HEK293 (cell line): Measurements from ENCODE around the gene MPG.

Source experiments
- CTCF ChIA-PET: fragments of 350-600 bp; formaldehyde crosslinking; extraction: SDS; loops from one replicate; lab custom pipeline; 2021; ENCODE audit warnings: antibody characterized with exemption; lab: Yijun Ruan, JAX
- POLR2A ChIA-PET: fragments of 300-600 bp; formaldehyde crosslinking; extraction: SDS; loops from one replicate; lab custom pipeline; 2020; ENCODE audit warnings: antibody characterized with exemption, inconsistent platforms; lab: Yijun Ruan, JAX
- H3K27ac ChIP-seq: fragments of 200-500 bp; sonication (Bioruptor generic); 2 replicates; pipeline ENCODE4 v1.5.1; 2014; ENCODE audit warnings: low read depth, low read length, control low read depth, inconsistent platforms; ENCODE audit errors: extremely low read depth
- H3K36me3 ChIP-seq, 2 experiments: fragments of 200-500 bp in 1 of 2; sonication (Bioruptor generic) in 1 of 2; 1 replicate in 1 of 2; 2 replicates in 1 of 2; pipeline ENCODE4 v1.5.1; 2014 to 2017; ENCODE audit warnings: inconsistent platforms in 2 of 2, low read length in 2 of 2; ENCODE audit not compliant: control insufficient read depth in 2 of 2, insufficient read depth in 1 of 2
- H3K4me1 ChIP-seq: fragments of 200-500 bp; sonication (Bioruptor generic); 2 replicates; pipeline ENCODE4 v1.5.1; 2014; ENCODE audit warnings: mild to moderate bottlenecking, low read length, inconsistent platforms; ENCODE audit not compliant: control insufficient read depth, insufficient read depth
- H3K4me3 ChIP-seq: 2 replicates; pipeline ENCODE4 v1.5.1; 2011; ENCODE audit warnings: low read depth, mild to moderate bottlenecking, control low read depth, low read length, moderate library complexity
- H3K9me3 ChIP-seq: fragments of 200-500 bp; sonication (Bioruptor generic); 2 replicates; pipeline ENCODE4 v1.5.1; 2014; ENCODE audit warnings: low read depth, low read length, inconsistent platforms; ENCODE audit not compliant: control insufficient read depth, insufficient read depth
- AEBP2 ChIP-seq: fragments of 450-650 bp; formaldehyde crosslinking; IDR thresholded peaks from 2 replicates; pipeline ENCODE4 v1.5.1; 2016; ENCODE audit warnings: missing biosample characterization, missing genetic modification characterization, borderline replicate concordance
- CTCF ChIP-seq: fragments of 450-650 bp; formaldehyde crosslinking; IDR thresholded peaks from 2 replicates; pipeline ENCODE4 v1.5.1; 2016; ENCODE audit warnings: missing biosample characterization, missing genetic modification characterization
- GLIS2 ChIP-seq: fragments of 450-650 bp; formaldehyde crosslinking; IDR thresholded peaks from 2 replicates; pipeline ENCODE4 v1.5.1; 2016; ENCODE audit warnings: missing biosample characterization, missing genetic modification characterization
- KLF1 ChIP-seq: fragments of 450-650 bp; formaldehyde crosslinking; IDR thresholded peaks from 2 replicates; pipeline ENCODE4 v1.5.1; 2016; ENCODE audit warnings: missing biosample characterization, missing genetic modification characterization
- KLF8 ChIP-seq: fragments of 450-650 bp; formaldehyde crosslinking; IDR thresholded peaks from 2 replicates; pipeline ENCODE4 v1.5.1; 2016; ENCODE audit warnings: missing biosample characterization, missing genetic modification characterization
- MYNN ChIP-seq: fragments of 450-650 bp; formaldehyde crosslinking; IDR thresholded peaks from 2 replicates; pipeline ENCODE4 v1.5.1; 2016; ENCODE audit warnings: missing biosample characterization, missing genetic modification characterization, borderline replicate concordance
- PRDM10 ChIP-seq: fragments of 450-650 bp; formaldehyde crosslinking; IDR thresholded peaks from 2 replicates; pipeline ENCODE4 v1.5.1; 2016; ENCODE audit warnings: missing biosample characterization, missing genetic modification characterization
- TSHZ1 ChIP-seq: fragments of 450-650 bp; formaldehyde crosslinking; IDR thresholded peaks from 2 replicates; pipeline ENCODE4 v1.5.1; 2016; ENCODE audit warnings: missing biosample characterization, missing genetic modification characterization, borderline replicate concordance
- ZBTB48 ChIP-seq: fragments of 450-650 bp; formaldehyde crosslinking; IDR thresholded peaks from 2 replicates; pipeline ENCODE4 v1.5.1; 2016; ENCODE audit warnings: missing biosample characterization, missing genetic modification characterization
- ZNF324 ChIP-seq: fragments of 450-650 bp; formaldehyde crosslinking; IDR thresholded peaks from 2 replicates; pipeline ENCODE4 v1.5.1; 2016; ENCODE audit warnings: missing biosample characterization, missing genetic modification characterization
- ZNF521 ChIP-seq: fragments of 450-650 bp; formaldehyde crosslinking; IDR thresholded peaks from 2 replicates; pipeline ENCODE4 v1.5.1; 2017; ENCODE audit warnings: missing biosample characterization, mild to moderate bottlenecking, missing genetic modification characterization

MPG gene

GRCh38 chr16:79151-80054 is 1.4 kb downstream of the MPG start:
- Histone ChIP-seq H3K27ac (no peak overlapping the region), H3K36me3 (peaks cover 0 to 32% of the 10 kb centered on the region in 2 experiments; a peak in 2 of 3 replicates)
- POLR2A ChIA-PET: interaction anchor here (0.9 kb wide), 1 partner anchor 26 kb away, joined by 3 read pairs; the partner anchor contains the start of genes POLR3K and SNRNP25

GRCh38 chr16:83060-83603 is 5.1 kb downstream of the MPG start:
- peaks cover 0 to 65% of the 10 kb centered on the region in 2 experiments; a peak in 2 of 3 replicates for H3K36me3 ChIP-seq
- POLR2A ChIA-PET: interaction anchor here (0.5 to 1.5 kb wide), 2 partner anchors 11 to 38 kb away, joined by 3 read pairs; no protein-coding TSS in a partner anchor
- H3K27ac ChIP-seq: no peak overlapping the region
- CTCF ChIA-PET: interaction anchor here (0.6 to 1.5 kb wide), 3 partner anchors 11 to 33 kb away, joined by 3 to 9 read pairs (median 3); no protein-coding TSS in a partner anchor
- no peaks in the 10 kb centered on the region for H3K4me1 ChIP-seq
- H3K4me3 ChIP-seq: no peak overlapping the region
- no peaks in the 10 kb centered on the region for H3K9me3 ChIP-seq
- no peak for TF ChIP-seq ZNF324 (tag by site-specific recombination)
- TF ChIP-seq KLF8 (tag by site-specific recombination): 0 out of 2 replicates have a peak, but pooled peaks have one; percentile 30
- TF ChIP-seq KLF1 (tag by site-specific recombination): peak; percentile 44
- peak; percentile 30; the same call in 1 of the 2 replicates for TF ChIP-seq GLIS2
- no peak for TF ChIP-seq MYNN (tag by site-specific recombination)
- TF ChIP-seq, all 188 proteins: peak for 3

More at GRCh38 chr16:79151-80054, 1.4 kb downstream of the MPG start:
- H3K4me1 ChIP-seq: peaks cover 15% of the 10 kb centered on the region
- CTCF ChIA-PET: interaction anchor here (0.7 to 2.1 kb wide), 4 partner anchors 14 to 709 kb away, joined by 3 to 11 read pairs (median 5); partner anchors contain the start of genes CHTF18 and RPUSD1
- no peak for TF ChIP-seq TSHZ1 (tag by site-specific recombination)
- peak; percentile 75 for TF ChIP-seq PRDM10
- TF ChIP-seq, all 188 proteins: peak for 1
- Histone ChIP-seq H3K9me3 (no peaks in the 10 kb centered on the region), H3K4me3 (no peak overlapping the region)

- Histone ChIP-seq H3K4me3 (no peak overlapping the region), H3K36me3 (peaks cover 0 to 74% of the 10 kb centered on the region in 2 experiments; a peak in 2 of 3 replicates), H3K9me3 (no peaks in the 10 kb centered on the region), H3K4me1 (no peaks in the 10 kb centered on the region), H3K27ac (no peak overlapping the region)
- CTCF ChIA-PET: interaction anchor here (1.5 to 3.3 kb wide), 3 partner anchors 12 to 18 kb away, joined by 9 to 25 read pairs (median 17); no protein-coding TSS in a partner anchor
- POLR2A ChIA-PET: interaction anchor here (1.0 to 1.5 kb wide), 2 partner anchors 12 to 13 kb away, joined by 3 read pairs; no protein-coding TSS in a partner anchor
- TF ChIP-seq ZBTB48 (tag by site-specific recombination) (no peak), AEBP2 (tag by site-specific recombination) (no peak), CTCF (peak; percentile 30; the same call in 1 of the 2 replicates), ZNF521 (tag by site-specific recombination) (no peak)
Measured at GRCh38 chr16:83781-84615, 6.0 kb downstream of the MPG start.
